GM12878 (cell line): ENCODE results near the gene SEC24C. TPM values are rescaled to one million over a fixed set of nuclear protein-coding genes. Genes with fewer than 3 reads are reported as not detected.
A peak's percentile ranks its signal among the peaks of the same experiment; 100 is the strongest.

Experiments
- ATAC-seq: fragments of 200-7000 bp; cut with Tn5 transposase; 3 replicates; pipeline ENCODE4 v1.9.1; 2020; ENCODE audit warnings: mild to moderate bottlenecking, moderate library complexity
- BruUV-seq: library from RNA; stranded (reverse); fragments of 400-500 nt; replicated peaks from 2 replicates; lab custom pipeline; 2021; lab: Mats Ljungman, UMichigan
- CTCF ChIA-PET: fragments of 300-600 bp; sonication (Branson Sonifier 250); formaldehyde crosslinking; extraction: SDS; loops from one replicate; lab custom pipeline; 2021; ENCODE audit warnings: inconsistent platforms; lab: Yijun Ruan, JAX
- POLR2A ChIA-PET: fragments of 350-600 bp; formaldehyde crosslinking; extraction: SDS; loops from one replicate; lab custom pipeline; 2021; ENCODE audit warnings: inconsistent platforms; lab: Charles Lee
- RAD21 ChIA-PET: fragments of 300-600 bp; sonication (Branson Sonifier 250); formaldehyde crosslinking; loops from one replicate; lab custom pipeline; 2023; ENCODE audit warnings: antibody characterized with exemption; ENCODE audit not compliant: unreplicated experiment; lab: Charles Lee
- SMC1A ChIA-PET: fragments of 300-600 bp; sonication (Branson Sonifier 250); formaldehyde crosslinking; loops from one replicate; lab custom pipeline; 2023; ENCODE audit not compliant: unreplicated experiment, uncharacterized antibody; lab: Charles Lee
- DNase-seq: peaks from one replicate; pipeline ENCODE4 v3.0.0-alpha.2; 2011; ENCODE audit warnings: low read depth, low spot score
- FAIRE-seq: peaks from 3 replicates; lab custom pipeline; 2011; peaks lifted over from hg19 to GRCh38; lab: Jason Lieb, UNC
- H2AFZ ChIP-seq: 2 replicates; pipeline ENCODE4 v1.6.0; 2011; ENCODE audit warnings: low read depth, low read length, control low read depth; ENCODE audit not compliant: control insufficient read depth
- H3K27ac ChIP-seq: 2 replicates; pipeline ENCODE4 v1.5.1; 2011; ENCODE audit warnings: control low read depth; ENCODE audit not compliant: control insufficient read depth, insufficient read depth
- H3K27me3 ChIP-seq, 2 experiments: replicated peaks in 1 of 2; 2 replicates each; pipeline versions ENCODE4 v1.6.0 to v1.6.1; 2011; ENCODE audit warnings: low read length in 1 of 2; ENCODE audit not compliant: control insufficient read depth in 2 of 2, insufficient read depth in 2 of 2
- H3K36me3 ChIP-seq, 2 experiments: 2 replicates each; pipeline ENCODE4 v1.5.1; 2011; ENCODE audit warnings: low read length in 1 of 2; ENCODE audit not compliant: control insufficient read depth in 2 of 2, insufficient read depth in 2 of 2
- H3K4me1 ChIP-seq: 2 replicates; pipeline ENCODE4 v1.6.1; 2011; ENCODE audit warnings: mild to moderate bottlenecking, low read length, moderate library complexity, mixed read lengths; ENCODE audit not compliant: control insufficient read depth, insufficient read depth
- H3K4me2 ChIP-seq: 2 replicates; pipeline ENCODE4 v1.6.0; 2011; ENCODE audit warnings: control low read depth; ENCODE audit not compliant: control insufficient read depth, insufficient read depth
- H3K4me3 ChIP-seq: fragments of 200-600 bp; sonication (generic); 2 replicates; pipeline ENCODE4 v1.5.1; 2016
- H3K79me2 ChIP-seq: 2 replicates; pipeline ENCODE4 v1.6.0; 2011; ENCODE audit warnings: low read length; ENCODE audit not compliant: control insufficient read depth, insufficient read depth
- H3K9ac ChIP-seq: 2 replicates; pipeline ENCODE4 v1.8.0; 2011; ENCODE audit warnings: low read length, control low read depth, mixed read lengths; ENCODE audit not compliant: control insufficient read depth, insufficient read depth
- H3K9me3 ChIP-seq: replicated peaks from 3 replicates; pipeline ENCODE4 v1.5.1; 2011; ENCODE audit warnings: mild to moderate bottlenecking, low read length; ENCODE audit not compliant: control insufficient read depth, insufficient read depth
- H4K20me1 ChIP-seq: 2 replicates; pipeline ENCODE4 v1.6.0; 2011; ENCODE audit not compliant: control insufficient read depth, insufficient read depth
- ASH2L ChIP-seq: fragments of 300-600, 200-600 bp; sonication (generic); IDR thresholded peaks from 2 replicates; pipeline ENCODE4 v1.6.1; 2017; ENCODE audit warnings: low read depth, mild to moderate bottlenecking, borderline replicate concordance
- EZH2 ChIP-seq: IDR thresholded peaks from 2 replicates; pipeline ENCODE4 v1.6.1; 2012; ENCODE audit warnings: low read depth, mild to moderate bottlenecking, control low read depth, inconsistent platforms, low read length, borderline replicate concordance; ENCODE audit not compliant: control insufficient read depth
- HCFC1 ChIP-seq: fragments of 150-350 bp; IDR thresholded peaks from 2 replicates; pipeline ENCODE4 v1.6.1; 2014; ENCODE audit warnings: low read length
- HDGF ChIP-seq: fragments of 450-650 bp; IDR thresholded peaks from 2 replicates; pipeline ENCODE4 v1.6.1; 2016; ENCODE audit warnings: antibody characterized with exemption
- NR2F1 ChIP-seq: fragments of 450-650 bp; conservative IDR thresholded peaks from 2 replicates; pipeline ENCODE4 v1.6.1; 2017; ENCODE audit warnings: mild to moderate bottlenecking
- NRF1 ChIP-seq: conservative IDR thresholded peaks from 2 replicates; pipeline ENCODE4 v1.6.1; 2011; ENCODE audit warnings: mild to moderate bottlenecking, low read depth, low read length, improper control_type of control experiment
- SIX5 ChIP-seq: IDR thresholded peaks from 2 replicates; pipeline ENCODE4 v1.6.1; 2011; ENCODE audit warnings: mild to moderate bottlenecking, low read depth, low read length, moderate library complexity; ENCODE audit not compliant: severe bottlenecking
- WGBS: methylation state at CpG from one replicate; pipeline ENCODE4 v1.1.6; 2016; ENCODE audit warnings: low lambda C conversion rate; ENCODE audit not compliant: insufficient replicate concordance, insufficient coverage; ENCODE audit errors: missing lambda C conversion rate; 5-methylcytosine and 5-hydroxymethylcytosine counted together
- in situ Hi-C: fragments of 300-500 bp; cut with MboI; formaldehyde crosslinking; loops from 9 replicates; pipeline ENCODE4 v1.14.3; 2018; ENCODE audit warnings: mixed read lengths
- intact Hi-C: fragments of 100-400 bp; cut with micrococcal nuclease; formaldehyde crosslinking; loops from one replicate; pipeline ENCODE4 v1.14.2; 2022; ENCODE audit not compliant: unreplicated experiment
- polyA plus RNA-seq, 11 experiments: library from polyadenylated mRNA; depleted of rRNA in 4 of 11; unstranded in 6 of 11; stranded (reverse) in 5 of 11; fragments of >200 nt; fragmentation: Nextera tagmentation in 4 of 11; fragmentation: Illumina TruSeq in 1 of 11; extraction: Ambion mirVana in 4 of 11; extraction: Trizol in 1 of 11; gene quantifications; 1 replicate in 1 of 11; 2 replicates in 10 of 11; pipeline versions ENCODE4 v1.2.1 to v1.2.3, GENCODE V29; 2011 to 2016; ENCODE audit warnings: inconsistent platforms in 2 of 11, missing spikeins in 2 of 11, low read depth in 1 of 11
- total RNA-seq, 4 experiments: library from RNA; depleted of rRNA in 3 of 4; stranded (reverse); fragments of >200 nt in 3 of 4; fragmentation: Illumina TruSeq in 1 of 4; extraction: Trizol in 1 of 4; gene quantifications; 2 replicates each; pipeline versions ENCODE4 v1.2.1 to v1.2.3, GENCODE V29; 2013 to 2021
- TF ChIP-seq, protein P1 (sequence below), 3 experiments: IDR thresholded peaks in 2 of 3; conservative IDR thresholded peaks in 1 of 3; 2 replicates each; pipeline ENCODE4 v1.5.1; 2011; ENCODE audit warnings: low read depth in 3 of 3, low read length in 3 of 3, mild to moderate bottlenecking in 3 of 3, control low read depth in 2 of 3, moderate library complexity in 2 of 3, inconsistent platforms in 1 of 3, mixed read lengths in 1 of 3; ENCODE audit not compliant: control insufficient read depth in 2 of 3, insufficient read depth in 1 of 3; ENCODE audit errors: extremely low read depth in 1 of 3
- TF ChIP-seq, protein P2 (sequence below): fragments of 450-650 bp; IDR thresholded peaks from 2 replicates; pipeline ENCODE4 v1.6.1; 2016; ENCODE audit warnings: mild to moderate bottlenecking, moderate library complexity, borderline replicate concordance
- TF ChIP-seq, protein P3 (sequence below): fragments of 450-650 bp; IDR thresholded peaks from 2 replicates; pipeline ENCODE4 v1.6.1; 2017; ENCODE audit warnings: low read depth, mild to moderate bottlenecking, moderate library complexity

Gene SEC24C
- total and polyA plus RNA-seq, 10 of the 15 experiments (the other 5 are each of a cell fraction or from before 2014, with no cell fraction given) = 12.7 to 117 (median 73.8) TPM

DNA sequence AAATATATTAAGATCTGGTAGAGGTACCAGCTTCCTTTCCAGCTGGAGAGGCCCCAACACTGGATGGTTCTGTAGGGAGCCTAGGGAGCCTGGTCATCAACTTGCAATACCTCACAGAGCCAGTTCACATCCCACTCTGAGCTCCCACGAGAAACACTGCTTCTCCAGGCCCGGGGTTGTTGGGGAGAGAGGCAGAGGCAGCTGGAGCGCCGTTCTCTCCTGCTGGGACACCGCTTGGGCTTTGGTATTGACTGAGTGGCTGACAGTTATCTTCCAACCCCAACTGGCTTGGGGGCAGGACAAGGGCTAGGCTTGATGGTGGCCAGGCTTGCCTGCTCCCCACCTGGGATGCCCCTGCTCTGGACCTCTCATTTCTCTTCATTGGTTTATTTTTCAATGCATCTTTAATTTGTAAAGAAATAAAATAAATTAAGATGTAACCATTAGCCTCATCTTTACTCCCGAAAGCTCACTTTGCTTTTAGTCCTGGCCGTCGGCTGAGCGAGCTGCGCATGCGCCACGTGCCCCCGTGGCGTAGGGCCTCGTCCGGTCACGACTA is 27.6 kb downstream of the SEC24C start:
- ChIA-PET POLR2A (interaction anchor here (0.9 to 6.8 kb wide), 11 partner anchors 8 to 253 kb away, joined by 3 to 63 read pairs (median 13); partner anchors contain the start of genes CHCHD1, SEC24C and ZSWIM8), RAD21 (interaction anchor here (0.8 to 4.0 kb wide), 13 partner anchors 9 to 276 kb away, joined by 3 to 37 read pairs (median 4); partner anchors contain the start of genes CHCHD1, PPP3CB and SEC24C), CTCF (interaction anchor here (1.0 to 5.0 kb wide), 12 partner anchors 10 to 221 kb away, joined by 3 to 55 read pairs (median 8); partner anchors contain the start of genes CHCHD1 and SEC24C), SMC1A (interaction anchor here (0.5 to 6.5 kb wide), 12 partner anchors 9 to 1139 kb away, joined by 3 to 46 read pairs (median 6); partner anchors contain the start of genes CHCHD1, SEC24C and ZSWIM8)
- 28% methylated on average over 17 of the region's 17 CpGs for WGBS
- intact Hi-C loops = loop anchor here (2.0 to 5.0 kb wide), 3 partner anchors 40 to 107 kb away; partner anchors contain the start of gene NDST2
- ATAC-seq (peak; percentile 74), FAIRE-seq (no peak), DNase-seq (no peak)
- Histone ChIP-seq H3K4me3 (peak overlapping the region; percentile 94), H4K20me1 (no peaks in the 10 kb centered on the region), H3K9ac (peak overlapping the region; percentile 79), H3K27me3 (no peaks in the 10 kb centered on the region), H3K4me2 (peak overlapping the region; percentile 92), H2AFZ (peak overlapping the region; percentile 74), H3K36me3 (peaks cover 14 to 37% of the 10 kb centered on the region in 2 experiments), H3K27ac (peak overlapping the region; percentile 83), H3K79me2 (peaks cover 53% of the 10 kb centered on the region), H3K4me1 (peaks cover 5% of the 10 kb centered on the region), H3K9me3 (no peaks in the 10 kb centered on the region)
- BruUV-seq = TSS peak; percentile 75
- TF ChIP-seq, protein P1, sequence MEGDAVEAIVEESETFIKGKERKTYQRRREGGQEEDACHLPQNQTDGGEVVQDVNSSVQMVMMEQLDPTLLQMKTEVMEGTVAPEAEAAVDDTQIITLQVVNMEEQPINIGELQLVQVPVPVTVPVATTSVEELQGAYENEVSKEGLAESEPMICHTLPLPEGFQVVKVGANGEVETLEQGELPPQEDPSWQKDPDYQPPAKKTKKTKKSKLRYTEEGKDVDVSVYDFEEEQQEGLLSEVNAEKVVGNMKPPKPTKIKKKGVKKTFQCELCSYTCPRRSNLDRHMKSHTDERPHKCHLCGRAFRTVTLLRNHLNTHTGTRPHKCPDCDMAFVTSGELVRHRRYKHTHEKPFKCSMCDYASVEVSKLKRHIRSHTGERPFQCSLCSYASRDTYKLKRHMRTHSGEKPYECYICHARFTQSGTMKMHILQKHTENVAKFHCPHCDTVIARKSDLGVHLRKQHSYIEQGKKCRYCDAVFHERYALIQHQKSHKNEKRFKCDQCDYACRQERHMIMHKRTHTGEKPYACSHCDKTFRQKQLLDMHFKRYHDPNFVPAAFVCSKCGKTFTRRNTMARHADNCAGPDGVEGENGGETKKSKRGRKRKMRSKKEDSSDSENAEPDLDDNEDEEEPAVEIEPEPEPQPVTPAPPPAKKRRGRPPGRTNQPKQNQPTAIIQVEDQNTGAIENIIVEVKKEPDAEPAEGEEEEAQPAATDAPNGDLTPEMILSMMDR (IDR thresholded peaks at IDR 0.05 in 2 of 3, conservative IDR thresholded peaks at IDR 0.05 in 1 of 3; ENCODE audit: control insufficient read depth in 2 of 3, extremely low read depth in 1 of 3, insufficient read depth in 1 of 3, low read depth in 3 of 3, low read length in 3 of 3) = 0 out of 6 replicates have a peak, but pooled peaks of 1 of the 3 experiments have one; percentile 3
- TF ChIP-seq, protein P2, sequence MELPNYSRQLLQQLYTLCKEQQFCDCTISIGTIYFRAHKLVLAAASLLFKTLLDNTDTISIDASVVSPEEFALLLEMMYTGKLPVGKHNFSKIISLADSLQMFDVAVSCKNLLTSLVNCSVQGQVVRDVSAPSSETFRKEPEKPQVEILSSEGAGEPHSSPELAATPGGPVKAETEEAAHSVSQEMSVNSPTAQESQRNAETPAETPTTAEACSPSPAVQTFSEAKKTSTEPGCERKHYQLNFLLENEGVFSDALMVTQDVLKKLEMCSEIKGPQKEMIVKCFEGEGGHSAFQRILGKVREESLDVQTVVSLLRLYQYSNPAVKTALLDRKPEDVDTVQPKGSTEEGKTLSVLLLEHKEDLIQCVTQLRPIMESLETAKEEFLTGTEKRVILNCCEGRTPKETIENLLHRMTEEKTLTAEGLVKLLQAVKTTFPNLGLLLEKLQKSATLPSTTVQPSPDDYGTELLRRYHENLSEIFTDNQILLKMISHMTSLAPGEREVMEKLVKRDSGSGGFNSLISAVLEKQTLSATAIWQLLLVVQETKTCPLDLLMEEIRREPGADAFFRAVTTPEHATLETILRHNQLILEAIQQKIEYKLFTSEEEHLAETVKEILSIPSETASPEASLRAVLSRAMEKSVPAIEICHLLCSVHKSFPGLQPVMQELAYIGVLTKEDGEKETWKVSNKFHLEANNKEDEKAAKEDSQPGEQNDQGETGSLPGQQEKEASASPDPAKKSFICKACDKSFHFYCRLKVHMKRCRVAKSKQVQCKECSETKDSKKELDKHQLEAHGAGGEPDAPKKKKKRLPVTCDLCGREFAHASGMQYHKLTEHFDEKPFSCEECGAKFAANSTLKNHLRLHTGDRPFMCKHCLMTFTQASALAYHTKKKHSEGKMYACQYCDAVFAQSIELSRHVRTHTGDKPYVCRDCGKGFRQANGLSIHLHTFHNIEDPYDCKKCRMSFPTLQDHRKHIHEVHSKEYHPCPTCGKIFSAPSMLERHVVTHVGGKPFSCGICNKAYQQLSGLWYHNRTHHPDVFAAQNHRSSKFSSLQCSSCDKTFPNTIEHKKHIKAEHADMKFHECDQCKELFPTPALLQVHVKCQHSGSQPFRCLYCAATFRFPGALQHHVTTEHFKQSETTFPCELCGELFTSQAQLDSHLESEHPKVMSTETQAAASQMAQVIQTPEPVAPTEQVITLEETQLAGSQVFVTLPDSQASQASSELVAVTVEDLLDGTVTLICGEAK = 0 out of 2 replicates have a peak, but pooled peaks have one; percentile 6
- TF ChIP-seq HCFC1 (no peak), NR2F1 (no peak), HDGF (0 out of 2 replicates have a peak, but pooled peaks have one; percentile 75), EZH2 (no peak), SIX5 (no peak), NRF1 (peak; percentile 89), ASH2L (no peak)
- TF ChIP-seq, protein P3, sequence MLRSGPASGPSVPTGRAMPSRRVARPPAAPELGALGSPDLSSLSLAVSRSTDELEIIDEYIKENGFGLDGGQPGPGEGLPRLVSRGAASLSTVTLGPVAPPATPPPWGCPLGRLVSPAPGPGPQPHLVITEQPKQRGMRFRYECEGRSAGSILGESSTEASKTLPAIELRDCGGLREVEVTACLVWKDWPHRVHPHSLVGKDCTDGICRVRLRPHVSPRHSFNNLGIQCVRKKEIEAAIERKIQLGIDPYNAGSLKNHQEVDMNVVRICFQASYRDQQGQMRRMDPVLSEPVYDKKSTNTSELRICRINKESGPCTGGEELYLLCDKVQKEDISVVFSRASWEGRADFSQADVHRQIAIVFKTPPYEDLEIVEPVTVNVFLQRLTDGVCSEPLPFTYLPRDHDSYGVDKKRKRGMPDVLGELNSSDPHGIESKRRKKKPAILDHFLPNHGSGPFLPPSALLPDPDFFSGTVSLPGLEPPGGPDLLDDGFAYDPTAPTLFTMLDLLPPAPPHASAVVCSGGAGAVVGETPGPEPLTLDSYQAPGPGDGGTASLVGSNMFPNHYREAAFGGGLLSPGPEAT = no peak
- in situ Hi-C loops = no loop called here
